Activated T-cell treated with anti-CD3 and anti-CD28 coated beads, Interleukin-2, amount 50 U/mL, for 48 hours (primary cell): Measurements from ENCODE around the gene SEC14L2.
A peak's percentile ranks its signal among the peaks of the same experiment; 100 is the strongest.

Experiments
- DNase-seq, 2 experiments: peaks; one replicate each; pipeline ENCODE4 v3.0.0-alpha.2; 2020

Gene SEC14L2

GRCh38 chr22:30396871-30397655 is at the start of gene SEC14L2:
Gene SEC14L2, plus strand, starts transcription at chr22:30397018. Its CDS starts 99 bp downstream, at chr22:30397117.
- DNase-seq, result peak; percentile 79 to 83

GRCh38 chr22:30347255-30347892 is 49.4 kb upstream of the SEC14L2 start:
- no peak for DNase-seq

GRCh38 chr22:30348404-30348803 is 48.4 kb upstream of the SEC14L2 start:
- DNase-seq, result no peak

GRCh38 chr22:30348809-30349208 is 48.0 kb upstream of the SEC14L2 start:
- no peak for DNase-seq

GRCh38 chr22:30351226-30351625 is 45.6 kb upstream of the SEC14L2 start:
- no peak for DNase-seq

GRCh38 chr22:30354644-30355043 is 42.2 kb upstream of the SEC14L2 start:
- no peak for DNase-seq

GRCh38 chr22:30356449-30357235 is 40.2 kb upstream of the SEC14L2 start, which contains the start of the genes CCDC157 and SF3A1:
Gene CCDC157, plus strand, starts transcription at chr22:30357007. Its CDS starts 8,994 bp downstream, at chr22:30366001.
Gene SF3A1, minus strand, starts transcription at chr22:30356894. Its CDS starts 102 bp downstream, at chr22:30356792.
- peak; percentile 89 to 91 for DNase-seq

GRCh38 chr22:30357236-30357570 is 39.6 kb upstream of the SEC14L2 start:
- DNase-seq, result no peak

GRCh38 chr22:30357650-30358215 is 39.1 kb upstream of the SEC14L2 start:
- no peak for DNase-seq

GRCh38 chr22:30358541-30358940 is 38.3 kb upstream of the SEC14L2 start:
- no peak for DNase-seq

- DNase-seq, result no peak
These were observed 34.7 kb upstream of the SEC14L2 start for GRCh38 chr22:30361916-30362650.

GRCh38 chr22:30362651-30363281 is 34.1 kb upstream of the SEC14L2 start:
- no peak for DNase-seq

GRCh38 chr22:30365891-30366290 is 30.9 kb upstream of the SEC14L2 start:
- no peak for DNase-seq

GRCh38 chr22:30368420-30368819 is 28.4 kb upstream of the SEC14L2 start:
- DNase-seq, result no peak

GRCh38 chr22:30370641-30371230 is 26.1 kb upstream of the SEC14L2 start:
- DNase-seq, result no peak

- no peak for DNase-seq
These were observed 25.5 kb upstream of the SEC14L2 start for GRCh38 chr22:30371321-30371720.

- no peak for DNase-seq
These were observed 24.8 kb upstream of the SEC14L2 start for GRCh38 chr22:30371981-30372380.

- no peak for DNase-seq
These were observed 23.9 kb upstream of the SEC14L2 start for GRCh38 chr22:30372915-30373314.

- DNase-seq, result no peak
These were observed 23.2 kb upstream of the SEC14L2 start for GRCh38 chr22:30373331-30374325.

- DNase-seq, result no peak
These were observed 21.4 kb upstream of the SEC14L2 start for GRCh38 chr22:30375312-30375849.
